ENCODE measurements around the gene XKR7.

XKR7 gene

DNA sequence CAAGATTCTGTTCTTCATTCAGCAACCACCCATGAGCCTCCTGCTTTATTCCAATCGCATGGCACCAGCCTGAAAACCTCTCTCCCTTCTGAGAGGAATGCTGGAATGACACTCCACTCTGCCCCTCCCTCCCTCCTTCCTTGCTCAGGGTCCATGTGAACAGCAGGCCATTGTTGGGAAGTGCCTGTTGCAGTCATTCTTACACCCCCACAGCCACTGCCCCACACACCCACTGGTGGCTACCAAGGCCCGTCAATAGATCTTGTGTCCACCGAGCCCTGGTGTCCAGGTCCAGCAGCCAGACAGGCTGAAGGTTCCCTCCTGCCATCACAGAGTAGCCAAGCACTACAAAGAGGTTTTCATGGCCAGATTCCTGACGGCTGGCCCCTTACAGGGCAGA is 22.6 kb upstream of the XKR7 start:
- DNase-seq (ENCODE audit: low read depth), result no peak

- DNase-seq (ENCODE audit: low read depth), result no peak
Measured at GRCh38 chr20:31945785-31946184, 22.2 kb upstream of the XKR7 start.

GRCh38 chr20:31948008-31948407 is 19.9 kb upstream of the XKR7 start:
- DNase-seq (ENCODE audit: low read depth), result no peak

DNA sequence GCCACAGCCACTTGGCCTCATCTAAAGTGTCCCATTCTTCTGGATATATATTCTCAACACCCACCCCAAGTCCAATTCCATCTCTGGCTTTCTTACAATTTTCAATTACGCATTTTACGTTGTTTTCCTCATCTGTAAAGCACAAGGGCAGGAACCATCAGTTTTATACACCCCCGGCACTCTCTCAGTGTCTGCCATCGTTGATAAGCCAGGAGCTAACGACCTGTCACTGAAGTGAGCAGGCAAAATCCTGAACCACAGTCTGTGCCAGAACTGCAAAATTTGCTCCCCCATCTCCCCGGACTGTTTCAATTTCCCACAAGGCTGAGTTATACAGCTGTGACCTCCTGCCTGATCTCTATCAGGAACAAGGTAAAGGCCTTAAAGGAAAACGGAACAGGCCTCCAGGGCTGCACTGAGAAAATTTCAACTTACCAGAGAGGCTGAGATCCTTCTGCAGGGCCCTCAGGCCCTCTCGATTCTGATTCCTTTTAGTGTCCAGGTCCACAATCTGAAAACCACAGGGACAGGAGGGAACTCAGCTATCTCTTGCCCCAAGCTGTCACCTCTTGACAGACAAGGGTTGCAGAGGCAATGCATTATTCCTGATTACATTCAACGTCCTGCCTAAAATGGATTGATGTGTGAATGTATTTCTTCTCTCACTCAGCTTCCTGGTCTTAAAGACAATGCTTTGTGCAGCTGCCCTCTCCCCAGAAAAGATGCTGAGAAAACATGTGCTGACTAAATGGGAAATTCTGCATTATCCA is 17.9 kb upstream of the XKR7 start:
- no peak for DNase-seq (ENCODE audit: low read depth)

- DNase-seq (ENCODE audit: low read depth), result no peak
Measured at GRCh38 chr20:31951203-31951529, 16.8 kb upstream of the XKR7 start.

GRCh38 chr20:31951530-31952453 is 16.2 kb upstream of the XKR7 start, which contains the start of gene PDRG1:
PDRG1 (minus strand) TSS chr20:31952046; CDS start chr20:31951961, 85 bp downstream.
- DNase-seq (ENCODE audit: low read depth), result peak; percentile 95

- DNase-seq (ENCODE audit: low read depth), result no peak
Measured at GRCh38 chr20:31953556-31954148, 14.3 kb upstream of the XKR7 start.

- no peak for DNase-seq (ENCODE audit: low read depth)
Measured at GRCh38 chr20:31954500-31954899, 13.5 kb upstream of the XKR7 start.

DNA sequence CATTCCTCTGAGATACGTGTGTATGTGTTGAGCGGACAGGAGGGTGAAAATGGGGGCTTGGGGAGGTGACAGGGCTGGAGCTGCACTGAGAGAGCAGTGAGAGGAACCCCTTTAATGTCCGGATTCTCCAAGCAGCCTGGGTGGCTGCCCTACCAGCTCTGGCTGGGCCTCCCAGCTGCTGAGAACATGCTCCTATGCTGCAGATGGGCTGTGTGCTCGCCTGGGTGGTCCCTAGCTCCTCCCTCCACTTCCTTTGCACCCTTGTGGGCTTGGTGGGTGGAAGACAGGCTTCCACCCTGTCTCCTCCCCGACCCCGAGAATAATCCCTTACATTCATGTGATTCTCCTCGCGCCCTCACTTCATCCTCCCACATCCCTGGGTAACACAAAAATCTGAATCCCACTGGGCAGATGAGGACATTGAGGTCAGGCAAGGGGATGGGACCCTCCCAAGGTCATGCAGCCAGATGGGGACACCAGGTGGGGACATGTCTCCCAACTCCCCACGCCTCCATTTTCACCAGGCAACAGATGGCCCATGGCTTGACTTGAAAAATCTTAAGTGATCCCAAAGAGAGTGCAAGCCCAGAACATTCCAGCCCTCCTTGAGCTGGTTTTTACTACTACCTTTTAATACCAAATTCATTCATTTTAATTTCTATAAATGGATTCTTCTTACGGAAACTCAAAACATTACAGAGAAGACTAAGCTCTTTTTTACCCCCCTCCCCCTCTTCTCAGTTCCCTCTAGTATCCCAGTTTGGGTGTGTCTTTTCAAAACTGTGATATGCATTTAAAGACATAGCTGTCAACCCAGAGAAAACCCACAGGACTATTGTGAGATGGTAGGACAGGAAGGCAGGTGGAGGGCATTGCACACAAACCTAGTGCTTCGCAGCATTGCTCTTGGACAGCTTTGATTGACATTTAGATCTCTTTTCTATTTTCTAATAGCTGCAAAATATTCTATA is 11.1 kb upstream of the XKR7 start:
- no peak for DNase-seq (ENCODE audit: low read depth)

- DNase-seq (ENCODE audit: low read depth), result no peak
Measured at GRCh38 chr20:31962761-31963160, 5.2 kb upstream of the XKR7 start.

- no peak for DNase-seq (ENCODE audit: low read depth)
Measured at GRCh38 chr20:31963889-31964288, 4.1 kb upstream of the XKR7 start.

- no peak for DNase-seq (ENCODE audit: low read depth)
Measured at GRCh38 chr20:31966991-31967655, 828 bp upstream of the XKR7 start.

GRCh38 chr20:31968291-31969126 is 558 bp downstream of the XKR7 start:
- peak; percentile 76 for DNase-seq (ENCODE audit: low read depth)

- DNase-seq (ENCODE audit: low read depth), result no peak
Measured at GRCh38 chr20:31969991-31970390, 2.0 kb downstream of the XKR7 start.

DNA sequence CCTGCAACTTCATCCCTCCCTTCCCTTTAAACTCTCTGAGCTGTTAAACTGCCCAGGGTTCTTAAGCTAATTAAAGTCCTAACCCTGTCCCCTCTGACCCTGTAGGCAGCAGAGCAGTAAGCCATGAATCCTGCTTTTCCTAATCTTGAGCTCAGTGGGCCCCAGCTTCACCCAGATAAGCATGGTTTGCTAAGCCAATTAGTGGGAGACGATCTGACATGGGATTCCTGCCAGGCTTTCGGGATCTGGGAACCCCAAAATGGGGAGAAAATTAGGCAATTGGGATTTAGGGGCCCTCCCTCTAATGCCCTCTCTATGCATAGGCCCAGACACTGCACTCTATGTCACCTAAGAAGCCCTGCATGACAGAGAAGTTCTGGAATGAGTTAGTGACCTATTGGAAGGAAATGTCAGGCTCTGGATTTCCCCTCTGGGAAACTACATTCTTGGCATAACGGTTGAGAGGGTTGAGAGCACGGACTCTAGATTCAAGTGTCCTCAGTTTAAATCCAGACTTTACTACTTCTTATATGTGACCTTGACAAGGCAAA is 4.6 kb downstream of the XKR7 start:
- DNase-seq (ENCODE audit: low read depth), result no peak

DNA sequence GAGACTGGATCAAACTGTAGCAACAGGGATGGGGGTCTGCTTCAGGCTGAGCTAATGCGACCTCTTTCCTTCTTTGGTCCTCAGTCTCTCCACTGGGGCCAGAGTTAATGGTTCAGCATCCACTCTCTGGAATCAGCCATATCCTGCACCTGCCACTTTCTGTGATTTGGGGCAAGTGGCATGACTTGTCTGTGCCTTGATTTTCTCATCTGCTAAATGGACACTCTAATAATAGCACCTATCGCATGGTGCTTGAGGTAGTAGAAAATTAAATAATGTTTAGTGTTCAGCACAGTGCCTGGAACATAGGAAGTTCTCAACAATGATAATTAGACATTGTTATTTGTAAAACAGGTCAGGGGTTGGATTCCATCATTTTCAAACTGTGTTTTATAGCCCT is 6.3 kb downstream of the XKR7 start:
- no peak for DNase-seq (ENCODE audit: low read depth)

DNA sequence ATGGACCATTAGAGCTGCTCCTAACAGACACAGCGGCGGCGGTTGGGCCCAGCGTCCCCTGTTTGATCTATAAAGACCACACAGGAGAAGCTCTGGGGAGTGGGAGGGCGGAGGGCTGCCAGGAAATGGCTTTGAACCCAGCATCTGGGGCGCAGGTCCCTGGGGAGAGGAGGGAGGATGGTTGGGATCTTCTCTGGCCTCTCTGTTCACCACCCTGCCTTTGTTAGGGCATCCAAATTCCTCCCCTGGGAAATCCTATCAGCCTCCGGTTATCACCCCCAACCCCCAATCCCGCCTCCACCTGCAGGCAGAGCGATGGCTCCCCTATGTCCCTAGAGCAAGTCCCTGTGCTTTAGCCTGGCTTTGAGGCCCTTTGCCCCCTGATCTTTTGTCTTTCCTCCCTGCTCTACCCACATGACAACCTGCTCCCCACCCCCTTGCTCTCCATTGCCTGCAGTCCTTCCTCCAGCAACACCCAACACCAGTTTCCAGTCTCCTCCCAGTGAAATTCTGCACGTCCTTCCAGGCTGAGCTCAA is 7.1 kb downstream of the XKR7 start:
- no peak for DNase-seq (ENCODE audit: low read depth)

DNA sequence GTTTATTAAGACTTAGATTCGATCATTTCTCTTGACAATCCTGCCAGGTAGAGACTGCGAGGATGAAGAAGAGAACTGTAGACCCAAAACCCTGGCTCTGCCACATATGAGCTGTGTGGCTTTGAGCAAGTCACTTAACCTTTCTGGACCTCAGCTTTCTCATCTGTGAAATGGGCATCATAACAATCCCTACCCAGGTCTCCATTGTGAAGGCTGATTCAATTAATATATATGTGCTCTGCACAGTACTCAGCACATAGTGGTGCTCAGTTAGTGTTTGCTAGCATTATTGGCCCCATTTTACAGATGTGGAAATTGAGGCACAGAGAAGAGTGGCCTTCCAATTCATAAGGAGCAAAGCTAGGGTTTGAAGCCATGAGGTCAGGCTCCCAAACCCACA is 7.9 kb downstream of the XKR7 start:
- DNase-seq (ENCODE audit: low read depth), result no peak

GRCh38 chr20:31977080-31977479 is 9.1 kb downstream of the XKR7 start:
- DNase-seq (ENCODE audit: low read depth), result no peak
